ENCODE results near the gene KCNN3. TPM values are rescaled to one million over a fixed set of nuclear protein-coding genes. Genes with fewer than 3 reads are reported as not detected.

KCNN3 gene
- total RNA-seq, 2 donors from 2014 or later = 0.10 to 0.42 TPM

DNA sequence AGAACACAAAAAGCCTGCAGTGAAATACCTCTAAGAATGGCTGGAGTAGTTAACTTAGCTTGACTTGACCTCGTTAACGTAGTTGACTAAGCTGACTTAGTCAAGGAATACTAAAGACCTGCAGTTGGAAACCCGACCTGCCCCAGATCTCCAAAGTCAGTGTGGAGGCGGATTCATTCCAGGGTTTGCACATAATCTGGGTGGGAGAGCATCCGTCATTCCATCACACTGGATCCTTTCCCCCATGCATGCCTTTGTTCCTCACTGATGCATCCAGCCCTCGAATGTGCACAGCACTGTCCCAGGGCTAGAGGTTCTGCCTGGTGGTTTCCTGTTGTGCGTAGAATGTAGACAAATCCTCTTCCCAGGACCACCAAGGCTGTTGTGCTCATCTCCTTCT, 76.4 kb downstream of the KCNN3 start:
- ATAC-seq (replicated peaks in 1 of 2) (no peak), DNase-seq (no peak)
- Mint-ChIP-seq H3K9me3 (no peaks in the 10 kb centered on the region), H3K27me3 (ENCODE audit: low read depth) (peaks cover 11% of the 10 kb centered on the region), H3K4me3 (no peak overlapping the region), H3K27ac (no peak overlapping the region), H3K4me1 (ENCODE audit: low read depth) (peaks cover 39% of the 10 kb centered on the region), H3K36me3 (ENCODE audit: insufficient read depth in 2 of 2) (no peaks in the 10 kb centered on the region)

DNA sequence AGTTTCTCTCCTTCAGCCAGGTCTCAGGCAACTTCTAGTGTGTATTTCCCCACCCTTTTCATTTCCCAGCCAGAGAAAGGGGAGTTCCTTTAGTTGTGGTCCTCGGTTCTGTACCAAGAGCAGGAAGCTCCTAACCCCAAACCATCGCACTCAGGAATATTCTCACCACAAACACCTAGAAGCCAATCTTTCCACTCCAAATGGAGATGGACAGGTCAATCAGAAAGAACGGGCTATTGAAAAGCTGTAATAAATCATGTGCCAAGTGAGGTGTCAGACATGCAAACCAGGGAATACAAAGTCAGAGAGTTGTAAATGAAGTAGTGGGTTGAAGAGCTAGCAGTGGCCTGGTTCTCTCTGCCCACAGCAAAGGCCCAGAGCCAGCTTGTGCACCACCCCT, 77.2 kb downstream of the KCNN3 start:
- no peaks in the 10 kb centered on the region for H3K9me3 Mint-ChIP-seq
- DNase-seq = no peak
- peaks cover 11% of the 10 kb centered on the region for H3K27me3 Mint-ChIP-seq (ENCODE audit: low read depth)
- no peak for ATAC-seq (replicated peaks in 1 of 2)
- H3K4me3 Mint-ChIP-seq = no peak overlapping the region
- H3K27ac Mint-ChIP-seq = no peak overlapping the region
- peaks cover 39% of the 10 kb centered on the region for H3K4me1 Mint-ChIP-seq (ENCODE audit: low read depth)
- H3K36me3 Mint-ChIP-seq (ENCODE audit: insufficient read depth in 2 of 2) = no peaks in the 10 kb centered on the region

DNA sequence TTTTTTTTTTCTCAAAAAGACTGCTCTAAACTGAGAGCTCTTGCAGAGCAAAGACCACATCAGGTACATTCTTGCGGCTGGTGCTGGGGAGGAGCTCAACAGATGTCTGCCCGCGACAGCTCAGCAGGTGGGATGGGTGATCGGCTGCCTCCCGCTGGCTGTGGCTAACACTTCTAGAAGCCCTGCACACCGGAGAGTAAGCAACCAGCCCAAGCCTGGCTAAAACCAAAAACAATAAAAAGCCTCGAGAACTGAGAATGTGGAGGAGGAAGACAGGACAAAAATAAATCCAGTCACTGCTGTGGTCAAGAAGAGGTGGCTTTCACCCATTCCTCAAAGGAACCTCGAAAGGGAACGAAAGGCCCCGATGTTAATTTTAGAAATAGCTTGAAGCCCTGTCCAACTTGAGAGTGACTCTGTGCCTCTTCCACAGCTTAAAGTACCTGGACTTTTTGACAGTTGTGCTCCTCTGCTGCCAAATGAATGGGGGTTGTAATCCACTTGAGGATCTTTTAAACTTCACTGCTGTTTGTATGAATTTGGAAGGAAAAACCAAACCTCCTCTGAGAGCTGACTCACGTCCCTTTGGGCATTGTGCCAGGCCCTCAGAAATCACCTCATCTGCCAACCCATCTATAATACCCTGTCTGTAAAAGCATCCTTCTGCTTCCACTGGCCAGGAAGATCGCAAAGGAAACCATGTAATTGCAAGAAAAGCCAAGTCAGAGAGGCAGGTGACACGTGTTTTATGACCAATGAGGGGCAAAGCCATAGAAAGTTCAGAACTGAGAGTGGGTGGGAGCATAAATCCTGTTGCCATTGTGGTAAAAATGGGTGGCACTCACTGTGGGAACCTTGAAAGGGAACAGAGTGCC, 78.6 kb downstream of the KCNN3 start:
- no peaks in the 10 kb centered on the region for H3K9me3 Mint-ChIP-seq
- peaks cover 39% of the 10 kb centered on the region for H3K4me1 Mint-ChIP-seq (ENCODE audit: low read depth)
- H3K27me3 Mint-ChIP-seq (ENCODE audit: low read depth) = peaks cover 11% of the 10 kb centered on the region
- H3K4me3 Mint-ChIP-seq = peak overlapping the region; percentile 70 to 82
- peak; percentile 92 to 94 for ATAC-seq (replicated peaks in 1 of 2)
- peak; percentile 78 to 90 for DNase-seq
- H3K36me3 Mint-ChIP-seq (ENCODE audit: insufficient read depth in 2 of 2) = no peaks in the 10 kb centered on the region
- H3K27ac Mint-ChIP-seq = peak overlapping the region; percentile 32

DNA sequence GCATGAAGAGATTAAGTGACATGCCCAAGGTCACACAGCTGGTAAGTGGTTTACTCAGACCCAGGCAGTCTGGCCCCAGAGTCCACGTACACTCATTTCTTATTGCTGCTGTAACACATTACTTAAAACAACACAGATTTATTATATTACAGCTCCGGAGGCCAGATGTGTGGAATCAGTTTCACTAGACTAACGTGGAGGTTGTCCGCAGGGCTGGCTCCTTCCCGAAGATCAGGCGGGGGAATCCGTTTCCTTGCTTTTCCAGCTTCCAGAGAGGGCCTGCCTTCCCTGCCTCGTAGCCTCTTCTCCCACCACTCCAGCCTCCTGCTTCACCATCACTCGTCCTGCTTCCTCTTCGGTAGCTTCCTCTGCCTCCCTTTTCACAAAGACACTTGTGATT, 81.2 kb downstream of the KCNN3 start:
- H3K4me1 Mint-ChIP-seq (ENCODE audit: low read depth) = peaks cover 54% of the 10 kb centered on the region
- no peak overlapping the region for H3K27ac Mint-ChIP-seq
- H3K27me3 Mint-ChIP-seq (ENCODE audit: low read depth) = peaks cover 2% of the 10 kb centered on the region
- no peak overlapping the region for H3K4me3 Mint-ChIP-seq
- no peaks in the 10 kb centered on the region for H3K36me3 Mint-ChIP-seq (ENCODE audit: insufficient read depth in 2 of 2)
- DNase-seq (no peak), ATAC-seq (replicated peaks in 1 of 2) (no peak)
- H3K9me3 Mint-ChIP-seq = no peaks in the 10 kb centered on the region

DNA sequence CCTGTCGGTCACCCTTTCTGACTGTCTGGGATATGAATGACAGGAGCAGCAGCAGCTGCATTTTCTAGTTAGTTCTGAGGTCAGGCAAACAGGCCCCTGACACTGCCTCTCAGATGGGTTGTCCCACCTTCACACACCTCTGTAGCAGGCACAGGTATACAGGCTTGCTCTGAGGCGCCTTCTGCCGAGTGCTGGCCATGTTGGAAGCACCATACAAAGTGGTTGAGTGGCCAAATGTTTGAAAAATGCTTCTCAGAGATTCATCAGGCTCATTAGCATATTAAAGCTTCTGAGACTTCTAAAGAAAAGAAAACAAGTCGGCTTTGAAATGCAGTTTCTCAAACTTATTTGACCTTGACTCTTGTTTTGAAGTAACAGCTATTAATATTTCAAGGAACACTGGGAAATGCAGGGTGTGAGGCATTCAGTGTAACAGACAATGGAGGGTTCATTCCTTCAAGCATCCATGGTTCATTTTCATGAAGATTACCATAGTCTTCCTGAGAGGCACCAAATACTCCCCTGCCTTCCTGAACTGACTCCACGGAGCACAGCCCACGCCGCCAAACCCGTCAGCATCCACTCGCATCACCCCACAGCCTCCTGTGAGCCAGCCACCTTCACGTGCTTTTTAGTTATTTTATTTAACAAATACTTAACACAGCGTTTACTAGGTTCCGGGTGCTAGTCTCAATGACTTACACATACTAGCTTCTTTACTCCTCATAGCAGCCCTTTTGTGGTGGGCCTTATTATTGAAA, 81.8 kb downstream of the KCNN3 start:
- Mint-ChIP-seq H3K9me3 (no peaks in the 10 kb centered on the region), H3K27ac (peak overlapping the region; percentile 61), H3K4me1 (ENCODE audit: low read depth) (peaks cover 58% of the 10 kb centered on the region), H3K36me3 (ENCODE audit: insufficient read depth in 2 of 2) (no peaks in the 10 kb centered on the region), H3K27me3 (ENCODE audit: low read depth) (no peaks in the 10 kb centered on the region), H3K4me3 (no peak overlapping the region)
- ATAC-seq (replicated peaks in 1 of 2) = no peak
- no peak for DNase-seq

DNA sequence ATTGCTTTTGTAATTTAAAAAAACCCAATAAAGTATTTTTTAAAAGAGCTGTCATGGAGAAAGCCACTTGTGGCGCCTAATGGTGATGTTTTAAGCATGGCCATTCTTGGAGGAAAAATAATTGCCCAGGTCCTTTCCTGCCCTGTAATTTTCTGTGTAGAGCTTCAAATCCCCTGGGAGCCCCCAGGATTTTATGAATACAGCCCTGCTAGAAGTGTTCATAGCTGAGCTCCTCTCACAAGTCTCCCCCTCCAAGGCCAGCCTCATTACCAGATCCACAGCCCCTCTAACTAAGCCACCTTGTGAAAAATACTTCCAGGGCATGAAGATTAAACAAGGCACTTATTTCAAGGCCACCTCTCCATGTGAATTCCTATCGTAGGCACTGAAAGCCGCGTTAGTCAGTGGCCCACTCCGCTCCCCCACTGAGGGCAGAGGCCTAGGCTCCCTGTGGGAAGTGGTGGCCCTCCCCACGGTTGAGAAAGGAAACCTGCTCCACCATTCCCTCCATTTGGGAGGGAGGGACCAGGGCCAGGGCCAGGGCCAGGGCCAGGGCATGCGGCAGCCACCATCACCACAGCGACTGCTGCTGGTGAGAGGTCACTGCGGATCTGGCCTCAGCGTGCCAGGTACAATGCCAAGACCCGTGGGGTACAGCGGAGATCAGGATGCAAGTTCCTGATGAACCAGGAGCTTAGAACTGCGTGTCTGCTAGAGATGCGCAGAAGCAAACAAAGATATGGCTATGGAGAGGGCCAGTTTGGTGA, 83.1 kb downstream of the KCNN3 start:
- ATAC-seq (replicated peaks in 1 of 2) = no peak
- Mint-ChIP-seq H3K27ac (no peak overlapping the region), H3K4me3 (no peak overlapping the region), H3K27me3 (ENCODE audit: low read depth) (no peaks in the 10 kb centered on the region), H3K36me3 (ENCODE audit: insufficient read depth in 2 of 2) (no peaks in the 10 kb centered on the region), H3K9me3 (no peaks in the 10 kb centered on the region), H3K4me1 (ENCODE audit: low read depth) (peaks cover 51% of the 10 kb centered on the region)
- DNase-seq = no peak

DNA sequence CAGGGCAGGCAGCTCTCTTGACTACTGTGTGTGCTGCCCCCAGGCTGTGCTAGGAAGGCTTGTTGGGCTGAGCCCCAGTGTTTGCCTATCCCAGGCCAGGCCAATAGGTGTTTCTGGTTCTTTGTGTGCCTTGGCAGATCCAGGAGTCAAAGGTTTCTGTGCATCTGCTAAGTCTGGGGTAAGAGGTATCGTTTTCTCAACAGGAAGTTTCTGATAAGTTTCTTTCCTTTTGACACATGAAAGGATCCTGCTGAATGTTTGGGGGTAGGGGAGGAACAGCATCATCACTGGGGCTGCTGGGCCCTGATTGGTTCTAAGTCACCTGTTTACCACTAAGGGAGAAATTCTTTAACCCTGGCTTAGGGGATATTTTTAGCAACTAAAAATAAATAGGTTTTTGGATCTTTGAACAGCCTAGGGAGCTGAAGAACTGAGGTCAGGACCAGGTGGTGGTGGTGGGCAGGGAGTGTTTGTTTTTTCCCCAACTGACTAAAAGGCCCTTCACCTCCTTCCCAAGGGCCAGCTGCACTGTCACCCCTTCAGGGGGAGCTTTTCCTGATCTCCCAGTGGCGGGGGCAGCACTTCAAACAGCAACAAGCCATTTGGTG, 85.1 kb downstream of the KCNN3 start:
- peaks cover 32% of the 10 kb centered on the region for H3K4me1 Mint-ChIP-seq (ENCODE audit: low read depth)
- H3K4me3 Mint-ChIP-seq = peak overlapping the region; percentile 72
- peak overlapping the region; percentile 78 for H3K27ac Mint-ChIP-seq
- ATAC-seq (replicated peaks in 1 of 2) (peak; percentile 91 to 92), DNase-seq (peak; percentile 50 to 53)
- no peaks in the 10 kb centered on the region for H3K36me3 Mint-ChIP-seq (ENCODE audit: insufficient read depth in 2 of 2)
- H3K9me3 Mint-ChIP-seq = no peaks in the 10 kb centered on the region
- H3K27me3 Mint-ChIP-seq (ENCODE audit: low read depth) = no peaks in the 10 kb centered on the region

DNA sequence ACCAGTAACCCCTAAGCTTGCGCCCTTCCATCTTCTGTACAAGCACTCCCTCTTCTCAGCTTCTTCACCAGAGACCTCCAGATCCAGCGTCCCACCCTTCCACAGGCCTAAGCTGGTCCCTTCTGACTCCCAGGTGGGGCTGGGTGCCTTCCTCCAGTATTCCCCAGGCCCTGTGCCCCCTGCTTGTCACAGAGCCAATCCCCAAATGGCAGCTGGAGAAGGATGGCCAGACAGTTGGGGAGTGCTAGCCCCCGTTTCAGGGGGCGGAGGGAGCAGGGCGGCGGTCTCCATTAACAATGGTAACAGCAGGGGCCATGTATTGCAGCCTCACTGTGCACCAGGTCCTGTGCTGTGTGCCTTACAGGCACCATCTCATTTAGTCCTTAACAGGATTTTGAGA, 85.7 kb downstream of the KCNN3 start:
- H3K4me1 Mint-ChIP-seq (ENCODE audit: low read depth) = peaks cover 32% of the 10 kb centered on the region
- peaks cover 0 to under 1% of the 10 kb centered on the region in 2 donors for H3K9me3 Mint-ChIP-seq
- no peaks in the 10 kb centered on the region for H3K27me3 Mint-ChIP-seq (ENCODE audit: low read depth)
- ATAC-seq (replicated peaks in 1 of 2) (peak; percentile 27 to 28), DNase-seq (no peak)
- H3K4me3 Mint-ChIP-seq = peak overlapping the region; percentile 72
- H3K27ac Mint-ChIP-seq = peak overlapping the region; percentile 78
- H3K36me3 Mint-ChIP-seq (ENCODE audit: insufficient read depth in 2 of 2) = no peaks in the 10 kb centered on the region

DNA sequence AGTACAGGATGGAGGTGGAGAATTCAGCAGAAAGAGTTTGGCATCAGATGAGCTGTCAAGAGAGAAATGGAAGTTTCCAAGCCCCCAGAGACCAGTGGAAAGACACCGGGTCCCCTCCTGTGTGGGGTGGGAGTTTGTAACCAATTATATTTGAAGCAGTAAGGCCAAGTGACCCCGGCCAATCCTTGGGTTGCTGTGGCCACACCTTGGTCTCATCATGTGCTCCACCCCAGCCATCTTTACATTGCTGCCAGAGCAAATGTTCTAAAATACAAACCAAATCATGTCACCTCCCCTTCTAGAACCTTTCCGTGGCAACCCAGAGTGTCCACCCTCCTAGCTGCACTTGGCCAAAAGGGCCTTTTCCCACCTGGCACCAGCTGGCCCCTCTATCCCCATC, 86.1 kb downstream of the KCNN3 start:
- DNase-seq (no peak), ATAC-seq (replicated peaks in 1 of 2) (no peak)
- Mint-ChIP-seq H3K36me3 (ENCODE audit: insufficient read depth in 2 of 2) (peaks cover 0 to under 1% of the 10 kb centered on the region in 2 donors), H3K27ac (peak overlapping the region; percentile 81), H3K4me3 (peak overlapping the region; percentile 72), H3K4me1 (ENCODE audit: low read depth) (peaks cover 32% of the 10 kb centered on the region), H3K9me3 (peaks cover 0 to 2% of the 10 kb centered on the region in 2 donors), H3K27me3 (ENCODE audit: low read depth) (no peaks in the 10 kb centered on the region)

DNA sequence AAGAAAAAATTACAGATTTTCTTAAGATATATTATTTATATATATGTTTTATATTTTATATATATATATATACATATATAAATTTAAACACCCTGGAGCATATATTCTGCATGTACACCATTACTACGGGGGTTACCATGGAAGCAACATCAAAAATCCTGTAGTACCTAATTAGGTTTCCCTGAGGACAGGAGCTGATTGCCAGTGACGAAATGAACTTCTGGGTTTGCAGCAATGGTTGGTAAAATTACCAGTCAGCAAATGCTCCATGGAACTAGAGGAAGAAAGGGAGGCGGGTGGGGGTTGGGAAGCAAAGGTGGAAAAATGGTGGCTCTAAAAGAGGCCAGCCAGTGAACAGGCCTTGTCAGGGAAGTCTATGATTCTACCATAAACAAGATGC, 89.5 kb downstream of the KCNN3 start:
- ATAC-seq (replicated peaks in 1 of 2) (no peak), DNase-seq (no peak)
- Mint-ChIP-seq H3K36me3 (ENCODE audit: insufficient read depth in 2 of 2) (peaks cover 3 to 5% of the 10 kb centered on the region in 2 donors), H3K27ac (no peak overlapping the region), H3K4me3 (no peak overlapping the region), H3K4me1 (ENCODE audit: low read depth) (peaks cover 42% of the 10 kb centered on the region), H3K9me3 (peaks cover 0 to 4% of the 10 kb centered on the region in 2 donors), H3K27me3 (ENCODE audit: low read depth) (no peaks in the 10 kb centered on the region)

DNA sequence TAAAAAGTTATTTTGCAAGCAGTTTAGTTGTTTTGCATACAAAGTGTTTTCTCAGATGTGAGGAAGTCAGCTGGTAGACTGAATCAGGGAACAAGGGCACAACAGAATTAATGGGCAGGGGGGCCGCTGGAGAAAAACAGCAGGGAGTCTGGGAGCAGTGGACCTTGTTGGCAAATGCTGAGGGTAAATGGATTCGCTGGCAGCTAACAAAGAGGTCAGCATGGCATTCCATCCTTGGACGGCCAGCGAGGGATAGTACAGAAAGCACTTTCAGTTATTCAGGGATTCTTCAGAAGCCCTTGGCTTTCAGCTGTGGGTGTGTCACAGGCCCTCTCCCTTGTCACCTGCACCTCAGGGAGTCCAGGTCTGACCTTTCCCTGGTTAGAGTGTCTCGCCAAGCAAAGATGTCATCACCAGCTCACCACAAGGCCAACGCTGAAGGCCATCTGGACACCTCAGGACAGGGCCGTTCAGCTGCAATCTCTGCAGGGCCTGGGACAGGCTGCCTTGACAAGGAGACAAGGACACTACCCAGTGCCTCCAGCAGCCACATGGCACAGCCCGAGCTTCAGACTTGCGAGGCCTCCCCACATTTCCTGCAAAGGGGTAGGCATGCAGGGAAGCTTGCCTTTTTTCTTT, 90.4 kb downstream of the KCNN3 start:
- no peak for DNase-seq
- no peak for ATAC-seq (replicated peaks in 1 of 2)
- H3K4me3 Mint-ChIP-seq = no peak overlapping the region
- peaks cover 33% of the 10 kb centered on the region for H3K4me1 Mint-ChIP-seq (ENCODE audit: low read depth)
- peaks cover 0 to 4% of the 10 kb centered on the region in 2 donors for H3K9me3 Mint-ChIP-seq
- no peaks in the 10 kb centered on the region for H3K27me3 Mint-ChIP-seq (ENCODE audit: low read depth)
- H3K27ac Mint-ChIP-seq = no peak overlapping the region
- peaks cover 3 to 5% of the 10 kb centered on the region in 2 donors for H3K36me3 Mint-ChIP-seq (ENCODE audit: insufficient read depth in 2 of 2)

DNA sequence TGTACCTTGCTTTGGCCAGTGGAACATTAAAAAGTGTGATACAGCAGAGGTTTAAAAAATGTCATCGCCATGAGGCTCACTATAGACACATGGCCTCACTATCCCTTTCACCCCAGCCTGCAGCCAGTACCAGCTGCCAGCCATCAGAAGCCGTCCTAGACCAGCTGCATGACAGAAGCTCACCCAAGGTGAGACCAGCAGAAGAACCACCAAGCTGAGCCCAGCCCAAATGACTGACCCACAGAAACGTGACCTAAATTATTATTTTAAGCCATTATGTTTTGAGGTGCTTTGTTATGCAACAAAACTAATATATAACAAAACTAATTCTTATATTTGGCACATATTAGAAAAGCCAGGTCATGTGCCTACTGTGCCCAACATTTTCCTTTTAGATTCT, 91.1 kb downstream of the KCNN3 start:
- Mint-ChIP-seq H3K4me3 (no peak overlapping the region), H3K36me3 (ENCODE audit: insufficient read depth in 2 of 2) (peaks cover 3 to 5% of the 10 kb centered on the region in 2 donors), H3K9me3 (peaks cover 0 to 4% of the 10 kb centered on the region in 2 donors), H3K27ac (no peak overlapping the region), H3K27me3 (ENCODE audit: low read depth) (no peaks in the 10 kb centered on the region), H3K4me1 (ENCODE audit: low read depth) (peaks cover 26% of the 10 kb centered on the region)
- ATAC-seq (replicated peaks in 1 of 2) = no peak
- DNase-seq = no peak
